Stimulated activated CD4-positive, alpha-beta T cell treated with anti-CD3 and anti-CD28 coated beads, Interleukin-2, amount 100 ng/mL, for 4 hours (primary cell): ENCODE results near the gene CD226.
"Not testable (repeated sequence)": the region's sequence is repeated elsewhere in the genome, so short reads cannot be mapped to it uniquely, and the experiment has no call there.

ENCODE experiments used
- DNase-seq: peaks from one replicate; pipeline ENCODE4 v3.0.0-alpha.2; 2020; ENCODE audit warnings: low read depth

CD226 gene

GRCh38 chr18:69872661-69873060 lies 75.0 kb downstream of the CD226 start:
- DNase-seq, result no peak

- no peak for DNase-seq
These were observed 76.3 kb downstream of the CD226 start for GRCh38 chr18:69871363-69871762.

GRCh38 chr18:69870736-69871135 lies 76.9 kb downstream of the CD226 start:
- DNase-seq, result no peak

- no peak for DNase-seq
These were observed 81.5 kb downstream of the CD226 start for GRCh38 chr18:69866212-69866611.

GRCh38 chr18:69865776-69866175 lies 81.9 kb downstream of the CD226 start:
- DNase-seq, result no peak

GRCh38 chr18:69864802-69865201 lies 82.9 kb downstream of the CD226 start:
- not testable (repeated sequence) for DNase-seq

GRCh38 chr18:69858897-69859296 lies 88.8 kb downstream of the CD226 start:
- DNase-seq, result no peak

- DNase-seq, result no peak
These were observed 93.2 kb downstream of the CD226 start for GRCh38 chr18:69854455-69854854.

GRCh38 chr18:69853051-69853450 lies 94.6 kb downstream of the CD226 start:
- no peak for DNase-seq

GRCh38 chr18:69845593-69846506 lies 101.8 kb downstream of the CD226 start:
- DNase-seq, result no peak

GRCh38 chr18:69844656-69845055 lies 103.0 kb downstream of the CD226 start:
- no peak for DNase-seq

- DNase-seq, result no peak
These were observed 104.7 kb downstream of the CD226 start for GRCh38 chr18:69843015-69843414.

- no peak for DNase-seq
These were observed 106.6 kb downstream of the CD226 start for GRCh38 chr18:69841117-69841516.

GRCh38 chr18:69840445-69840844 lies 107.2 kb downstream of the CD226 start:
- DNase-seq, result no peak

GRCh38 chr18:69840001-69840400 lies 107.7 kb downstream of the CD226 start:
- DNase-seq, result no peak

- no peak for DNase-seq
These were observed 108.2 kb downstream of the CD226 start for GRCh38 chr18:69839497-69839896.

GRCh38 chr18:69838620-69839411 lies 108.9 kb downstream of the CD226 start:
- no peak for DNase-seq

- DNase-seq, result no peak
These were observed 109.7 kb downstream of the CD226 start for GRCh38 chr18:69838003-69838402.

GRCh38 chr18:69834980-69835379 lies 112.7 kb downstream of the CD226 start:
- not testable (repeated sequence) for DNase-seq

GRCh38 chr18:69830189-69830588 lies 117.5 kb downstream of the CD226 start:
- DNase-seq, result no peak

GRCh38 chr18:69820538-69820937 lies 127.1 kb downstream of the CD226 start:
- no peak for DNase-seq

GRCh38 chr18:69819460-69819859 lies 128.2 kb downstream of the CD226 start:
- DNase-seq, result no peak

- DNase-seq, result no peak
These were observed 130.2 kb downstream of the CD226 start for GRCh38 chr18:69817335-69817940.
